ENCODE results near the gene KRT33A.

The KRT33A gene

GRCh38 chr17:41392278-41392677 is 41.6 kb upstream of the KRT33A start:
- Histone ChIP-seq H3K36me3 (ENCODE audit: control insufficient read depth in 1 of 2, insufficient read depth in 2 of 2, low read length in 2 of 2) (no peaks in the 10 kb centered on the region), H4K91ac (ENCODE audit: low read depth, low read length) (no peak overlapping the region), H3K23ac (ENCODE audit: low read length) (no peak overlapping the region), H3K4ac (ENCODE audit: low read depth, low read length) (no peak overlapping the region), H3K14ac (ENCODE audit: low read length) (no peak overlapping the region), H2BK5ac (ENCODE audit: low read depth, low read length, poor library complexity) (no peak overlapping the region), H3K9ac (ENCODE audit: low read length) (no peak overlapping the region), H3K27ac (ENCODE audit: low read depth, low read length) (no peak overlapping the region), H4K12ac (ENCODE audit: low read depth, low read length) (no peak overlapping the region), H3K27me3 (ENCODE audit: insufficient read depth, low read length) (no peaks in the 10 kb centered on the region), H3K9me3 (ENCODE audit: insufficient read depth, low read depth, low read length) (no peaks in the 10 kb centered on the region), H4K8ac (ENCODE audit: low read depth, low read length) (no peak overlapping the region), H3K79me2 (ENCODE audit: control insufficient read depth, insufficient read depth, low read length, poor library complexity) (no peaks in the 10 kb centered on the region), H2BK120ac (ENCODE audit: insufficient read depth, low read length, poor library complexity) (no peak overlapping the region), H2BK12ac (ENCODE audit: low read length) (no peak overlapping the region), H3K79me1 (ENCODE audit: low read length) (peaks cover 2% of the 10 kb centered on the region), H3K4me2 (ENCODE audit: low read length) (no peak overlapping the region), H3K4me1 (ENCODE audit: control insufficient read depth in 1 of 2, insufficient read depth in 2 of 2, low read length in 2 of 2) (peaks cover 16 to 19% of the 10 kb centered on the region in 2 experiments), H2AFZ (ENCODE audit: insufficient read depth, low read length, poor library complexity) (no peak overlapping the region), H3K4me3 (ENCODE audit: low read depth, low read length) (no peak overlapping the region), H2AK5ac (ENCODE audit: low read length) (no peak overlapping the region), H3K18ac (ENCODE audit: low read length) (no peak overlapping the region)
- DNase-seq, result no peak
- no CpG with 5 or more reads among the region's 1 CpG for WGBS (ENCODE audit: extremely low coverage, insufficient coverage, insufficient read length)

- H2AK5ac ChIP-seq (ENCODE audit: low read length), result no peak overlapping the region
- no peak overlapping the region for H2BK5ac ChIP-seq (ENCODE audit: low read depth, low read length, poor library complexity)
- peaks cover 2% of the 10 kb centered on the region for H3K79me1 ChIP-seq (ENCODE audit: low read length)
- H3K4me2 ChIP-seq (ENCODE audit: low read length), result no peak overlapping the region
- DNase-seq, result no peak
- H3K27me3 ChIP-seq (ENCODE audit: insufficient read depth, low read length), result no peaks in the 10 kb centered on the region
- no peaks in the 10 kb centered on the region for H3K9me3 ChIP-seq (ENCODE audit: insufficient read depth, low read depth, low read length)
- H3K4me1 ChIP-seq (ENCODE audit: control insufficient read depth in 1 of 2, insufficient read depth in 2 of 2, low read length in 2 of 2), result peaks cover 16 to 19% of the 10 kb centered on the region in 2 experiments
- no peak overlapping the region for H4K12ac ChIP-seq (ENCODE audit: low read depth, low read length)
- no peak overlapping the region for H2AFZ ChIP-seq (ENCODE audit: insufficient read depth, low read length, poor library complexity)
- H3K18ac ChIP-seq (ENCODE audit: low read length), result no peak overlapping the region
- H3K14ac ChIP-seq (ENCODE audit: low read length), result no peak overlapping the region
- H3K9ac ChIP-seq (ENCODE audit: low read length), result no peak overlapping the region
- no peak overlapping the region for H4K8ac ChIP-seq (ENCODE audit: low read depth, low read length)
- no peak overlapping the region for H3K4ac ChIP-seq (ENCODE audit: low read depth, low read length)
- H2BK120ac ChIP-seq (ENCODE audit: insufficient read depth, low read length, poor library complexity), result no peak overlapping the region
- no peak overlapping the region for H3K27ac ChIP-seq (ENCODE audit: low read depth, low read length)
- H3K4me3 ChIP-seq (ENCODE audit: low read depth, low read length), result no peak overlapping the region
- no peaks in the 10 kb centered on the region for H3K79me2 ChIP-seq (ENCODE audit: control insufficient read depth, insufficient read depth, low read length, poor library complexity)
- H3K36me3 ChIP-seq (ENCODE audit: control insufficient read depth in 1 of 2, insufficient read depth in 2 of 2, low read length in 2 of 2), result no peaks in the 10 kb centered on the region
- no peak overlapping the region for H2BK12ac ChIP-seq (ENCODE audit: low read length)
- H4K91ac ChIP-seq (ENCODE audit: low read depth, low read length), result no peak overlapping the region
- WGBS (ENCODE audit: extremely low coverage, insufficient coverage, insufficient read length), result no CpG with 5 or more reads among the region's 2 CpGs
- H3K23ac ChIP-seq (ENCODE audit: low read length), result no peak overlapping the region
Measured at GRCh38 chr17:41391535-41391934, 40.9 kb upstream of the KRT33A start.

GRCh38 chr17:41390411-41390938 is 39.8 kb upstream of the KRT33A start:
- Histone ChIP-seq H3K79me1 (ENCODE audit: low read length) (peaks cover 2% of the 10 kb centered on the region), H3K27me3 (ENCODE audit: insufficient read depth, low read length) (no peaks in the 10 kb centered on the region), H3K27ac (ENCODE audit: low read depth, low read length) (no peak overlapping the region), H3K4me2 (ENCODE audit: low read length) (no peak overlapping the region), H4K8ac (ENCODE audit: low read depth, low read length) (no peak overlapping the region), H2BK120ac (ENCODE audit: insufficient read depth, low read length, poor library complexity) (no peak overlapping the region), H2BK5ac (ENCODE audit: low read depth, low read length, poor library complexity) (no peak overlapping the region), H3K79me2 (ENCODE audit: control insufficient read depth, insufficient read depth, low read length, poor library complexity) (no peaks in the 10 kb centered on the region), H3K23ac (ENCODE audit: low read length) (no peak overlapping the region), H3K4me3 (ENCODE audit: low read depth, low read length) (no peak overlapping the region), H4K12ac (ENCODE audit: low read depth, low read length) (no peak overlapping the region), H2AFZ (ENCODE audit: insufficient read depth, low read length, poor library complexity) (no peak overlapping the region), H2AK5ac (ENCODE audit: low read length) (no peak overlapping the region), H3K14ac (ENCODE audit: low read length) (no peak overlapping the region), H3K4me1 (ENCODE audit: control insufficient read depth in 1 of 2, insufficient read depth in 2 of 2, low read length in 2 of 2) (peaks cover 16 to 19% of the 10 kb centered on the region in 2 experiments), H2BK12ac (ENCODE audit: low read length) (no peak overlapping the region), H4K91ac (ENCODE audit: low read depth, low read length) (no peak overlapping the region), H3K9me3 (ENCODE audit: insufficient read depth, low read depth, low read length) (no peaks in the 10 kb centered on the region), H3K18ac (ENCODE audit: low read length) (no peak overlapping the region), H3K36me3 (ENCODE audit: control insufficient read depth in 1 of 2, insufficient read depth in 2 of 2, low read length in 2 of 2) (no peaks in the 10 kb centered on the region), H3K9ac (ENCODE audit: low read length) (no peak overlapping the region), H3K4ac (ENCODE audit: low read depth, low read length) (no peak overlapping the region)
- no CpG with 5 or more reads among the region's 7 CpGs for WGBS (ENCODE audit: extremely low coverage, insufficient coverage, insufficient read length)
- no peak for DNase-seq

GRCh38 chr17:41387670-41388069 is 37.0 kb upstream of the KRT33A start:
- H2BK12ac ChIP-seq (ENCODE audit: low read length), result no peak overlapping the region
- no peaks in the 10 kb centered on the region for H3K27me3 ChIP-seq (ENCODE audit: insufficient read depth, low read length)
- H4K8ac ChIP-seq (ENCODE audit: low read depth, low read length), result no peak overlapping the region
- H3K4ac ChIP-seq (ENCODE audit: low read depth, low read length), result no peak overlapping the region
- no peak overlapping the region for H3K4me2 ChIP-seq (ENCODE audit: low read length)
- no peaks in the 10 kb centered on the region for H3K9me3 ChIP-seq (ENCODE audit: insufficient read depth, low read depth, low read length)
- peaks cover 4 to 5% of the 10 kb centered on the region in 2 experiments for H3K4me1 ChIP-seq (ENCODE audit: control insufficient read depth in 1 of 2, insufficient read depth in 2 of 2, low read length in 2 of 2)
- H2BK120ac ChIP-seq (ENCODE audit: insufficient read depth, low read length, poor library complexity), result no peak overlapping the region
- no peak overlapping the region for H2AK5ac ChIP-seq (ENCODE audit: low read length)
- no peak overlapping the region for H3K18ac ChIP-seq (ENCODE audit: low read length)
- no peak overlapping the region for H2AFZ ChIP-seq (ENCODE audit: insufficient read depth, low read length, poor library complexity)
- peak overlapping the region; percentile 4 for H2BK5ac ChIP-seq (ENCODE audit: low read depth, low read length, poor library complexity)
- H4K91ac ChIP-seq (ENCODE audit: low read depth, low read length), result no peak overlapping the region
- H3K4me3 ChIP-seq (ENCODE audit: low read depth, low read length), result no peak overlapping the region
- no peak overlapping the region for H3K9ac ChIP-seq (ENCODE audit: low read length)
- no peak overlapping the region for H3K23ac ChIP-seq (ENCODE audit: low read length)
- no peaks in the 10 kb centered on the region for H3K36me3 ChIP-seq (ENCODE audit: control insufficient read depth in 1 of 2, insufficient read depth in 2 of 2, low read length in 2 of 2)
- DNase-seq, result no peak
- H3K79me2 ChIP-seq (ENCODE audit: control insufficient read depth, insufficient read depth, low read length, poor library complexity), result no peaks in the 10 kb centered on the region
- no peak overlapping the region for H4K12ac ChIP-seq (ENCODE audit: low read depth, low read length)
- peak overlapping the region; percentile 21 for H3K27ac ChIP-seq (ENCODE audit: low read depth, low read length)
- WGBS (ENCODE audit: extremely low coverage, insufficient coverage, insufficient read length), result no CpG with 5 or more reads among the region's 4 CpGs
- no peak overlapping the region for H3K14ac ChIP-seq (ENCODE audit: low read length)
- peaks cover 2% of the 10 kb centered on the region for H3K79me1 ChIP-seq (ENCODE audit: low read length)
